KMS-11 (cell line): ENCODE results near the gene CCDC69.
"Not testable (repeated sequence)": the region's sequence is repeated elsewhere in the genome, so short reads cannot be mapped to it uniquely, and the experiment has no call there.

ENCODE experiments used
- H2AFZ ChIP-seq: fragments of 200-600 bp; sonication (generic); 2 replicates; pipeline ENCODE4 v1.6.1; 2016; ENCODE audit warnings: antibody characterized with exemption, mixed run types, low read depth
- H3K27ac ChIP-seq: fragments of 200-600 bp; sonication (generic); 2 replicates; pipeline ENCODE4 v1.6.1; 2016; ENCODE audit warnings: mild to moderate bottlenecking, mixed run types
- H3K27me3 ChIP-seq: fragments of 200-600 bp; sonication (generic); 2 replicates; pipeline ENCODE4 v1.6.1; 2017; ENCODE audit warnings: mild to moderate bottlenecking, low read depth, mixed run types, moderate library complexity; ENCODE audit not compliant: insufficient read depth
- H3K36me3 ChIP-seq: fragments of 200-600 bp; sonication (generic); 2 replicates; pipeline ENCODE4 v1.6.1; 2017; ENCODE audit warnings: mild to moderate bottlenecking, mixed run types; ENCODE audit not compliant: insufficient read depth
- H3K4me1 ChIP-seq: fragments of 200-600 bp; sonication (generic); 2 replicates; pipeline ENCODE4 v1.6.1; 2016; ENCODE audit warnings: mild to moderate bottlenecking, low read depth, mixed run types; ENCODE audit not compliant: poor library complexity, severe bottlenecking
- H3K4me2 ChIP-seq: fragments of 200-600 bp; sonication (generic); 2 replicates; pipeline ENCODE4 v1.7.0; 2016; ENCODE audit warnings: mild to moderate bottlenecking, mixed run types
- H3K4me3 ChIP-seq: fragments of 200-600 bp; sonication (generic); IDR thresholded peaks from 2 replicates; pipeline ENCODE4 v1.6.1; 2017; ENCODE audit warnings: low read depth, low read length, mixed read lengths; ENCODE audit not compliant: insufficient read depth
- H3K79me2 ChIP-seq: fragments of 200-600 bp; sonication (generic); 2 replicates; pipeline ENCODE4 v1.6.1; 2016; ENCODE audit warnings: low read depth, mixed run types; ENCODE audit not compliant: insufficient read depth
- H3K9ac ChIP-seq: fragments of 200-600 bp; sonication (generic); 2 replicates; pipeline ENCODE4 v1.6.1; 2016; ENCODE audit warnings: mild to moderate bottlenecking, mixed run types
- H4K20me1 ChIP-seq: fragments of 200-600 bp; sonication (generic); 2 replicates; pipeline ENCODE4 v1.6.1; 2016; ENCODE audit warnings: mild to moderate bottlenecking, mixed run types; ENCODE audit not compliant: insufficient read depth
- CTCF ChIP-seq: fragments of 200-600 bp; sonication (generic); conservative IDR thresholded peaks from 2 replicates; pipeline ENCODE4 v1.6.1; 2017; ENCODE audit warnings: low read depth, mild to moderate bottlenecking, antibody characterized with exemption, low read length, moderate library complexity, mixed read lengths

CCDC69 gene

GRCh38 chr5:151244206-151244605 lies 20.3 kb upstream of the CCDC69 start:
- H3K4me2 ChIP-seq, result no peak overlapping the region
- H3K36me3 ChIP-seq, result no peaks in the 10 kb centered on the region
- H2AFZ ChIP-seq, result no peak overlapping the region
- no peaks in the 10 kb centered on the region for H4K20me1 ChIP-seq
- H3K4me1 ChIP-seq, result no peaks in the 10 kb centered on the region
- H3K27me3 ChIP-seq, result no peaks in the 10 kb centered on the region
- H3K27ac ChIP-seq, result no peak overlapping the region
- H3K79me2 ChIP-seq, result no peaks in the 10 kb centered on the region
- no peak overlapping the region for H3K9ac ChIP-seq
- H3K4me3 ChIP-seq, result no peak overlapping the region
- no peak for TF ChIP-seq CTCF

- Histone ChIP-seq H3K36me3 (no peaks in the 10 kb centered on the region), H3K9ac (no peak overlapping the region), H3K4me2 (no peak overlapping the region), H3K27ac (no peak overlapping the region), H2AFZ (no peak overlapping the region), H3K4me1 (no peaks in the 10 kb centered on the region), H3K79me2 (no peaks in the 10 kb centered on the region), H3K4me3 (no peak overlapping the region), H4K20me1 (no peaks in the 10 kb centered on the region), H3K27me3 (no peaks in the 10 kb centered on the region)
- TF ChIP-seq CTCF, result no peak
Observed at GRCh38 chr5:151243564-151243963, 19.7 kb upstream of the CCDC69 start.

- no peak overlapping the region for H2AFZ ChIP-seq
- no peaks in the 10 kb centered on the region for H4K20me1 ChIP-seq
- no peak overlapping the region for H3K27ac ChIP-seq
- no peak overlapping the region for H3K9ac ChIP-seq
- H3K4me1 ChIP-seq, result no peaks in the 10 kb centered on the region
- no peak overlapping the region for H3K4me2 ChIP-seq
- TF ChIP-seq CTCF, result no peak
- no peaks in the 10 kb centered on the region for H3K27me3 ChIP-seq
- H3K36me3 ChIP-seq, result no peaks in the 10 kb centered on the region
- no peak overlapping the region for H3K4me3 ChIP-seq
- no peaks in the 10 kb centered on the region for H3K79me2 ChIP-seq
Observed at GRCh38 chr5:151243127-151243526, 19.2 kb upstream of the CCDC69 start.

GRCh38 chr5:151240924-151241635 lies 17.2 kb upstream of the CCDC69 start:
- H3K4me2 ChIP-seq, result no peak overlapping the region
- no peak overlapping the region for H3K9ac ChIP-seq

DNA sequence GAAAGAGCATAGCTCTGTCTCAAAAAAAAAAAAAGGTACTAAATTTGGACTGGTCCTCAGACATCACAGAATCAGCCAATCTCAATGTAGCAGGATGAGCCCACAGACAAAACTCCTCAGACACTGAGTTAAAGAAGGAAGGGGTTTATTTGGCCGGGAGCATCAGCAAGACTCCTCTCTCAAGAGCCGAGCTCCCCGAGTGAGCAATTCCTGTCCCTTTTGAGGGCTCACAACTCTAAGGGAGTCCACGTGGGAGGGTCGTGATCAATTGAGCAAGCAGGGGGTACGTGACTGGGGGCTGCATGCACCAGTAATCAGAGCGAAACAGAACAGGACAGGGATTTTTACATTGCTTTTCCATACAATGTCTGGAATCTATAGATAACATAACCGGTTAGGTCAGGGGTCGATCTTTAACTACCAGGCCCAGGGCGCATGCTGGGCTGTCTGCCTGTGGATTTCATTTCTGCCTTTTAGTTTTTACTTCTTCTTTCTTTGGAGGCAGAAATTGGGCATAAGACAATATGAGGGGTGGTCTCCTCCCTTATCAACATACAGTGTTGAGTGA lies 16.5 kb upstream of the CCDC69 start:
- not testable (repeated sequence) for H3K9ac ChIP-seq, H3K4me1 ChIP-seq, H3K4me3 ChIP-seq, H2AFZ ChIP-seq, H3K27me3 ChIP-seq, H3K4me2 ChIP-seq, H4K20me1 ChIP-seq, H3K79me2 ChIP-seq, H3K27ac ChIP-seq, H3K36me3 ChIP-seq

More at GRCh38 chr5:151240924-151241635, 17.2 kb upstream of the CCDC69 start:
- Histone ChIP-seq H3K4me1 (no peaks in the 10 kb centered on the region), H3K4me3 (no peak overlapping the region), H2AFZ (no peak overlapping the region), H3K27me3 (no peaks in the 10 kb centered on the region), H3K36me3 (no peaks in the 10 kb centered on the region), H4K20me1 (no peaks in the 10 kb centered on the region), H3K79me2 (no peaks in the 10 kb centered on the region), H3K27ac (no peak overlapping the region)
- TF ChIP-seq CTCF, result no peak
